ENCODE data around the gene KLHL22.
"Not testable (repeated sequence)": the region's sequence is repeated elsewhere in the genome, so short reads cannot be mapped to it uniquely, and the experiment has no call there.

KLHL22 gene

GRCh38 chr22:20463324-20464095, 32.1 kb downstream of the KLHL22 start:
- DNase-seq (ENCODE audit: insufficient read length, low spot score) = no peak
- no peak for FAIRE-seq
- TF ChIP-seq POLR2A (IDR thresholded peaks at IDR 0.05; ENCODE audit: low read depth, low read length) = no peak

- TF ChIP-seq POLR2A (IDR thresholded peaks at IDR 0.05; ENCODE audit: low read depth, low read length) = no peak
- DNase-seq (ENCODE audit: insufficient read length, low spot score) = no peak
- FAIRE-seq = no peak
Measured at GRCh38 chr22:20459862-20460261, 35.7 kb downstream of the KLHL22 start.

GRCh38 chr22:20459152-20459542, 36.4 kb downstream of the KLHL22 start:
- TF ChIP-seq POLR2A (IDR thresholded peaks at IDR 0.05; ENCODE audit: low read depth, low read length) = no peak
- no peak for DNase-seq (ENCODE audit: insufficient read length, low spot score)
- FAIRE-seq = no peak

- DNase-seq (ENCODE audit: insufficient read length, low spot score) (no peak), FAIRE-seq (no peak)
- TF ChIP-seq POLR2A (IDR thresholded peaks at IDR 0.05; ENCODE audit: low read depth, low read length) = no peak
Measured at GRCh38 chr22:20458530-20459151, 37.0 kb downstream of the KLHL22 start.

GRCh38 chr22:20457506-20458240, 37.9 kb downstream of the KLHL22 start:
- FAIRE-seq (no peak), DNase-seq (ENCODE audit: insufficient read length, low spot score) (no peak)
- no peak for TF ChIP-seq POLR2A (IDR thresholded peaks at IDR 0.05; ENCODE audit: low read depth, low read length)

- TF ChIP-seq POLR2A (IDR thresholded peaks at IDR 0.05; ENCODE audit: low read depth, low read length) = no peak
- no peak for FAIRE-seq
Measured at GRCh38 chr22:20456722-20457076, 38.9 kb downstream of the KLHL22 start.

GRCh38 chr22:20456064-20456721, 39.4 kb downstream of the KLHL22 start:
- FAIRE-seq (peak; percentile 20), DNase-seq (ENCODE audit: insufficient read length, low spot score) (peak; percentile 67)
- no peak for TF ChIP-seq POLR2A (IDR thresholded peaks at IDR 0.05; ENCODE audit: low read depth, low read length)

More at GRCh38 chr22:20456722-20457076, 38.9 kb downstream of the KLHL22 start:
- no peak for DNase-seq (ENCODE audit: insufficient read length, low spot score)

- no peak for DNase-seq (ENCODE audit: insufficient read length, low spot score)
- TF ChIP-seq POLR2A (IDR thresholded peaks at IDR 0.05; ENCODE audit: low read depth, low read length) = no peak
- no peak for FAIRE-seq
Measured at GRCh38 chr22:20455709-20456063, 39.9 kb downstream of the KLHL22 start.

GRCh38 chr22:20453222-20453621, 42.4 kb downstream of the KLHL22 start:
- FAIRE-seq = no peak
- no peak for TF ChIP-seq POLR2A (IDR thresholded peaks at IDR 0.05; ENCODE audit: low read depth, low read length)
- no peak for DNase-seq (ENCODE audit: insufficient read length, low spot score)

- no peak for TF ChIP-seq POLR2A (IDR thresholded peaks at IDR 0.05; ENCODE audit: low read depth, low read length)
- FAIRE-seq (no peak), DNase-seq (ENCODE audit: insufficient read length, low spot score) (no peak)
Measured at GRCh38 chr22:20451920-20452319, 43.7 kb downstream of the KLHL22 start.

GRCh38 chr22:20451129-20451778, 44.3 kb downstream of the KLHL22 start:
- DNase-seq (ENCODE audit: insufficient read length, low spot score); FAIRE-seq: not testable (repeated sequence)

GRCh38 chr22:20450551-20450906, 45.1 kb downstream of the KLHL22 start:
- no peak for DNase-seq (ENCODE audit: insufficient read length, low spot score)
- no peak for FAIRE-seq
- no peak for TF ChIP-seq POLR2A (IDR thresholded peaks at IDR 0.05; ENCODE audit: low read depth, low read length)

GRCh38 chr22:20449819-20450550, 45.6 kb downstream of the KLHL22 start:
- no peak for FAIRE-seq
- no peak for TF ChIP-seq POLR2A (IDR thresholded peaks at IDR 0.05; ENCODE audit: low read depth, low read length)
- DNase-seq (ENCODE audit: insufficient read length, low spot score) = no peak
